Measurements from ENCODE around the gene ST7. TPM values are rescaled to one million over a fixed set of nuclear protein-coding genes. Genes with fewer than 3 reads are reported as not detected.

Gene ST7
- total and polyA plus RNA-seq, 2 donors (not counting 1 experiment from before 2014, with no cell fraction given), result 2.3 to 4.6 TPM

GRCh38 chr7:116955801-116956476 lies 2.6 kb downstream of the ST7 start:
- no peak overlapping the region for H3K27ac Mint-ChIP-seq
- peaks cover 12 to 13% of the 10 kb centered on the region in 2 donors for H3K4me1 ChIP-seq (ENCODE audit: control insufficient read depth in 2 of 2, insufficient read depth in 2 of 2, low read length in 2 of 2)
- peak overlapping the region; percentile 36 for H3K4me3 Mint-ChIP-seq
- no peak overlapping the region for H2AFZ ChIP-seq (ENCODE audit: insufficient read depth, low read depth, low read length, poor library complexity, severe bottlenecking)
- peak; percentile 18 for ATAC-seq (ENCODE audit: low read depth)
- no peaks in the 10 kb centered on the region for H3K9me3 ChIP-seq (ENCODE audit: control extremely low read depth in 1 of 3, control insufficient read depth in 2 of 3, insufficient read depth in 1 of 3, low read length in 2 of 3)
- H3K4me2 ChIP-seq (replicated peaks; ENCODE audit: low read depth, low read length, poor library complexity, severe bottlenecking), result no peak overlapping the region
- H3K27me3 ChIP-seq (replicated peaks in 1 of 4; ENCODE audit: control extremely low read depth in 1 of 4, control insufficient read depth in 3 of 4, insufficient read depth in 4 of 4, low read length in 3 of 4), result peaks cover 0 to 16% (median 2%) of the 10 kb centered on the region in 4 experiments
- H3K79me2 ChIP-seq (ENCODE audit: control insufficient read depth, insufficient read depth, low read length), result no peaks in the 10 kb centered on the region
- ChIA-PET CTCF (interaction anchor here (1.4 kb wide), 1 partner anchor 172 kb away, joined by 4 read pairs; no protein-coding TSS in a partner anchor), POLR2A (no interaction called here)
- H3K4me3 ChIP-seq (ENCODE audit: control extremely low read depth in 1 of 5, extremely low read depth in 1 of 5, insufficient read depth in 1 of 5, low read depth in 2 of 5, low read length in 4 of 5), result no peak overlapping the region
- 85% methylated on average over 2 of the region's 4 CpGs for WGBS (ENCODE audit: insufficient coverage)
- peak; percentile 40 for DNase-seq
- no peaks in the 10 kb centered on the region for H4K20me1 ChIP-seq (ENCODE audit: control insufficient read depth, insufficient read depth, low read length, poor library complexity, severe bottlenecking)
- no peaks in the 10 kb centered on the region for H3K9me3 Mint-ChIP-seq (ENCODE audit: insufficient read depth)
- peaks cover 20% of the 10 kb centered on the region for H3K4me1 Mint-ChIP-seq
- H3K9ac ChIP-seq (ENCODE audit: low read length), result no peak overlapping the region
- intact Hi-C loops (cut with micrococcal nuclease), result loop anchor here (10.0 kb wide), 1 partner anchor 431 kb away; the partner anchor contains the start of gene CAV1
- no peak overlapping the region for H3K27ac ChIP-seq (ENCODE audit: low read length in 2 of 2)
- H3K27me3 Mint-ChIP-seq, result peaks cover 3% of the 10 kb centered on the region
- TF ChIP-seq EZH2 (IDR thresholded peaks at IDR 0.05; ENCODE audit: borderline replicate concordance, insufficient read depth, low read depth, low read length, poor library complexity, severe bottlenecking) (no peak), CTCF (IDR thresholded peaks at IDR 0.05) (no peak)
- no peaks in the 10 kb centered on the region for H3K36me3 ChIP-seq (replicated peaks in 1 of 2; ENCODE audit: control extremely low read depth in 1 of 2, control insufficient read depth in 1 of 2, extremely low read depth in 1 of 2, insufficient read depth in 2 of 2, low read length in 1 of 2)

- Histone ChIP-seq H3K4me1 (ENCODE audit: control insufficient read depth in 2 of 2, insufficient read depth in 2 of 2, low read length in 2 of 2) (peaks cover 12 to 13% of the 10 kb centered on the region in 2 donors), H4K20me1 (ENCODE audit: control insufficient read depth, insufficient read depth, low read length, poor library complexity, severe bottlenecking) (no peaks in the 10 kb centered on the region), H2AFZ (ENCODE audit: insufficient read depth, low read depth, low read length, poor library complexity, severe bottlenecking) (no peak overlapping the region), H3K27me3 (replicated peaks in 1 of 4; ENCODE audit: control extremely low read depth in 1 of 4, control insufficient read depth in 3 of 4, insufficient read depth in 4 of 4, low read length in 3 of 4) (peaks cover 0 to 16% (median 2%) of the 10 kb centered on the region in 4 experiments), H3K4me3 (ENCODE audit: control extremely low read depth in 1 of 5, extremely low read depth in 1 of 5, insufficient read depth in 1 of 5, low read depth in 2 of 5, low read length in 4 of 5) (no peak overlapping the region), H3K79me2 (ENCODE audit: control insufficient read depth, insufficient read depth, low read length) (no peaks in the 10 kb centered on the region), H3K9ac (ENCODE audit: low read length) (no peak overlapping the region), H3K4me2 (replicated peaks; ENCODE audit: low read depth, low read length, poor library complexity, severe bottlenecking) (no peak overlapping the region), H3K27ac (ENCODE audit: low read length in 2 of 2) (no peak overlapping the region), H3K36me3 (replicated peaks in 1 of 2; ENCODE audit: control extremely low read depth in 1 of 2, control insufficient read depth in 1 of 2, extremely low read depth in 1 of 2, insufficient read depth in 2 of 2, low read length in 1 of 2) (no peaks in the 10 kb centered on the region), H3K9me3 (ENCODE audit: control extremely low read depth in 1 of 3, control insufficient read depth in 2 of 3, insufficient read depth in 1 of 3, low read length in 2 of 3) (no peaks in the 10 kb centered on the region)
- POLR2A ChIA-PET, result no interaction called here
- Mint-ChIP-seq H3K27ac (no peak overlapping the region), H3K9me3 (ENCODE audit: insufficient read depth) (no peaks in the 10 kb centered on the region), H3K4me1 (peaks cover 20% of the 10 kb centered on the region), H3K4me3 (no peak overlapping the region), H3K27me3 (peaks cover 3% of the 10 kb centered on the region)
- intact Hi-C loops (cut with micrococcal nuclease), result loop anchor here (10.0 kb wide), 1 partner anchor 432 kb away; the partner anchor contains the start of gene CAV1
- TF ChIP-seq EZH2 (IDR thresholded peaks at IDR 0.05; ENCODE audit: borderline replicate concordance, insufficient read depth, low read depth, low read length, poor library complexity, severe bottlenecking) (no peak), CTCF (IDR thresholded peaks at IDR 0.05) (no peak)
- WGBS (ENCODE audit: insufficient coverage), result no CpG with 5 or more reads among the region's 2 CpGs
- CTCF ChIA-PET, result interaction anchor here (1.4 kb wide), 1 partner anchor 171 kb away, joined by 4 read pairs; no protein-coding TSS in a partner anchor
- DNase-seq (no peak), ATAC-seq (ENCODE audit: low read depth) (no peak)
Measured at GRCh38 chr7:116956477-116956804, 3.1 kb downstream of the ST7 start.
